HG03060 (cell line): Measurements from ENCODE around the gene EPHB6.

ENCODE experiments used
- ATAC-seq: cut with Tn5 transposase; IDR thresholded peaks from one replicate; pipeline ENCODE4 v1.9.1; 2021; ENCODE audit warnings: low read depth, moderate number of reproducible peaks; ENCODE audit not compliant: unreplicated experiment

The EPHB6 gene, protein sequence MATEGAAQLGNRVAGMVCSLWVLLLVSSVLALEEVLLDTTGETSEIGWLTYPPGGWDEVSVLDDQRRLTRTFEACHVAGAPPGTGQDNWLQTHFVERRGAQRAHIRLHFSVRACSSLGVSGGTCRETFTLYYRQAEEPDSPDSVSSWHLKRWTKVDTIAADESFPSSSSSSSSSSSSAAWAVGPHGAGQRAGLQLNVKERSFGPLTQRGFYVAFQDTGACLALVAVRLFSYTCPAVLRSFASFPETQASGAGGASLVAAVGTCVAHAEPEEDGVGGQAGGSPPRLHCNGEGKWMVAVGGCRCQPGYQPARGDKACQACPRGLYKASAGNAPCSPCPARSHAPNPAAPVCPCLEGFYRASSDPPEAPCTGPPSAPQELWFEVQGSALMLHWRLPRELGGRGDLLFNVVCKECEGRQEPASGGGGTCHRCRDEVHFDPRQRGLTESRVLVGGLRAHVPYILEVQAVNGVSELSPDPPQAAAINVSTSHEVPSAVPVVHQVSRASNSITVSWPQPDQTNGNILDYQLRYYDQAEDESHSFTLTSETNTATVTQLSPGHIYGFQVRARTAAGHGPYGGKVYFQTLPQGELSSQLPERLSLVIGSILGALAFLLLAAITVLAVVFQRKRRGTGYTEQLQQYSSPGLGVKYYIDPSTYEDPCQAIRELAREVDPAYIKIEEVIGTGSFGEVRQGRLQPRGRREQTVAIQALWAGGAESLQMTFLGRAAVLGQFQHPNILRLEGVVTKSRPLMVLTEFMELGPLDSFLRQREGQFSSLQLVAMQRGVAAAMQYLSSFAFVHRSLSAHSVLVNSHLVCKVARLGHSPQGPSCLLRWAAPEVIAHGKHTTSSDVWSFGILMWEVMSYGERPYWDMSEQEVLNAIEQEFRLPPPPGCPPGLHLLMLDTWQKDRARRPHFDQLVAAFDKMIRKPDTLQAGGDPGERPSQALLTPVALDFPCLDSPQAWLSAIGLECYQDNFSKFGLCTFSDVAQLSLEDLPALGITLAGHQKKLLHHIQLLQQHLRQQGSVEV

DNA sequence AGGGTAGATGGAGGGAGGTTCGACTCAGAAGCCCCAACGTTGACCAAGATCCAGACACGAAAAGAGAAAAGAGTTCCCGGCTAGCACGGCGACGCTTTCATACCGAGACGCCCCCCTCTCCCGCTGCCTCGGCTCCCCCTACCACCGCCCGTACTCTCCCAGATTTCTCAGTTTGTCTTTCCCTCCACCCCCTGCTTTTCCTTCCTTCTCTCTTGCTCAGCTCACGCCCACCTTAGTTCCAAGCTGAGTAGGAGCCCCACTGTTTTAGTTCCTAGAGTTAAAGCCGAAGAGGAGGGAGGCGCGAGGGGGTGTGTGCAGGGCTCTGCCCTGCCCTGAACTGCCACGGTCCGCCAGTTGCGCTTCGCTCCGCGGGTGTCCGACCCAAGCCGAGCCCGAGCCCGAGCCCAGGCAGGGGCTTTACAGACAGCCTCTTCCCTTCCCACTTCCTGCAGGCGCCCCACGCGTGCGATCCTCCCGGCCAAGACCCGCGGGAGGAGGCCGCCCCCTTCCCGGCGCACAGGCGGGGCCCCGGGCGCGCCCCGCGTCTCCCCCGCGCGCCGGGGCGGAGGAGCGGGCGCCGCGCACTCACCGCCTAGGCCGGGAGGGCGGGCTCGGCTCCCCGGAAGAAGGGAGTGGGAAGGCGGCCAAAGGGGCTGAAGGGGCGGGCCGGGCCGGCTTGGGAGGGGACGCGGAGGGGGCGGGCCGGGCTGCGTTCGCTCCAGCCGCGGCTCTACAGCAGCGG lies at the start of gene EPHB6:
EPHB6 (plus strand) TSS at position 705 of the 742 bp plus-strand sequence. CDS start 8,152 bp downstream, outside the sequence.
- ATAC-seq = no peak

DNA sequence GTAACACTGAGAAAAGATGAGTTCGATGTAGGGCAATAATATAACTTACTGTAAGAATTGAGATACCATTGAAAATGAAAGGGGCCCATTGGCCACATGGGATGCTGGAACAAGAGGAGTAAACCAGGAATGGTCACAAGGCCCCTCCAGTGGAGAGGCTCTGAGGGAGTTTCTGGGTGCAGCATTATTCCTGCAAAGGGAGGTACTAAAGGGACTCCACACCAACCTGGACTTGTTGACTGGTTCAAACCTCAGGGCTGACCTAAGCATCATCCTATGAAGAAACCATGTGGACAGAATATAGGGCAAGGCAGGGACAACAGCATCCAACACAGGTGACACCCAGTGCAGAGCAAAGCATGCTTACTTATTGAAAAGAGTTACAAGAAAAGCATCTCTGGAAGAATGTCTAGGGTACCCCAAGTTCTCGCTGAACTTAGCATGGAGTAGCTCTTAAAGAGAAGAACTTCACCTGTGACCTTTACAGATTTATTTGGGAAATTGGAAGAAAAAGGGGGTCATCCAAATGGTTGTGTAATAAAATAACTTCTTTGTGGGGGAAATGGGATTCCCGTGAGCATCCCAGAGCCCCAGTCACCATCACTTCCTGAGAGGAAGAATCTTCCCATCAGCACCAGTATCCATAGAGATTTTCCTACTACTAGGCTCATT lies 49.4 kb upstream of the EPHB6 start:
- ATAC-seq = no peak

DNA sequence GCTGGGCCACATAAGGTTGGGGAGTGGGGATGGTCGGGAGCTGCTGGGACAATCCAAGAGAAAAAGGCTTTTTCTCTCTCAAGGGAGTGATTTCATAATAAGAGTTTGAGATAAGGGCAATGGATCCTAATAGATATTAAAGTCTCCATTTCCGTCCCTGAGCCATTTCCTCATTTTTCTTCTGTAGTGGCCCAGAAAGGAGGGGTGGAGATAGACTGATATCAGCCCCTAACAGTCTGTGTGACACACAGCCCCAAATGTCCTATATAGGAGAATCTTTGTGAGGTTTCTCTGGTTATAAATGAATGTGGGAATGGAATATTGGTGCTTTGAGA lies 48.9 kb upstream of the EPHB6 start:
- ATAC-seq = no peak

DNA sequence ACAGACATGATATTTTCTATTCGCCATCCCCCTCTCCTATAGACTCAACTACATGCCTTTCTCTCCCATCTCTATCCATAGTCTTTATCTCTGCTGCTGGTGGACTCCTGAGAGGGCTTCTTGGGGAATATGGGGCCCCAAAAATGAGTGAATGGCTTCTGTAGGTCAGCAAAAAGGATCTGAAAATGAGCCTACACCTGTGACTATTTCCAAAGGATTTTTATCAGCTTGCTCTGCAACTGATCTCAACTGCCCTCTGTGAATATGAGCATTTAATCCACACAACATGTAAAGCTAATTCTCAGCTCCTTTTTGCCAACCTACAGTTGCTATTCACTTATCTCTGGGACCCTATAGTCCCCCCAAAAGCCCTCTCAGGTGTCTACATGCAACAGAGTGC lies 47.9 kb upstream of the EPHB6 start:
- no peak for ATAC-seq

DNA sequence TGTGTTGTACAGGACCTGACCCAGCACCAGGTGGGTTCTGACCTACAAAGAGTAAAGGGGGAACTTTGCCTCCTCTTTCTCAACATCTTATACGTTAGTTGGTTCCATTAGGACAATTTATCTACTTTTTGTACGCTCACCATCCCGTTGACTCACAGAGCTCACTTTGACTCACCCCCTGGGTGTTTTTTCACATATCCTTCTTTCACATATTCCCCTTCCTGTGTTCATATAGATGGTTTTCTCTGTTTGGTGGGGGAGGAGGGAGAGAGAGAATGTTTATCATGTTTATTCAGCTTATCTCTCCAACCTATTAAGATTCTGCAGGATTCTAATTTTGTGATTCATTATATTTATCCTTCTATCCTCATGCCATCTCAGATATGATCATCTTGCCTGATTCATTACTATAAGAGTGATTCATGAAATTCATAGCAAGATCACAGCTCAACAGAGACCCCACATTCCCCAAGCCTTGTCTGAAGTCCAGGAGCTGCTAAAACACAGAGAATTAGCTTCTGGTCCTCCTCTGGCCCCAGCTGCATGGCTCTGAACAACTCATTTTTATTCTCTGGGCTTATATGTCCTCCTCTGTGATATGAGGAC lies 46.9 kb upstream of the EPHB6 start:
- no peak for ATAC-seq

DNA sequence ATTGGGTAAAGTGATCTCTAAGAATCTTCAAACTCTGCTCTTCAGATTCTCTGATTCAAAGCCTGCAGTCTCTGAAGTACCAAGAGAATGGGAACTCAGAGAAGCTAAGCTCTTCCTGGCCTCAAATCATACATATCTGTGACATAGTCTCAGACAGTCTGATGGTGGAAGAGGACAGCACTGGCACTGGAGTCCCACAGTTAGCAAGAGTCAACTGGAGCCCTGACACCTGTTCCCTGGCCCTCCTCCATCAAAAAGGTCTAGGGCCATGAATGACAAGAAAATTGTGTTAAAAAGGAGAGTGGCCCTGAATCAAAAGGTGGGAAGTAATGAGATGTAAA lies 46.4 kb upstream of the EPHB6 start:
- peak; percentile 11 for ATAC-seq

DNA sequence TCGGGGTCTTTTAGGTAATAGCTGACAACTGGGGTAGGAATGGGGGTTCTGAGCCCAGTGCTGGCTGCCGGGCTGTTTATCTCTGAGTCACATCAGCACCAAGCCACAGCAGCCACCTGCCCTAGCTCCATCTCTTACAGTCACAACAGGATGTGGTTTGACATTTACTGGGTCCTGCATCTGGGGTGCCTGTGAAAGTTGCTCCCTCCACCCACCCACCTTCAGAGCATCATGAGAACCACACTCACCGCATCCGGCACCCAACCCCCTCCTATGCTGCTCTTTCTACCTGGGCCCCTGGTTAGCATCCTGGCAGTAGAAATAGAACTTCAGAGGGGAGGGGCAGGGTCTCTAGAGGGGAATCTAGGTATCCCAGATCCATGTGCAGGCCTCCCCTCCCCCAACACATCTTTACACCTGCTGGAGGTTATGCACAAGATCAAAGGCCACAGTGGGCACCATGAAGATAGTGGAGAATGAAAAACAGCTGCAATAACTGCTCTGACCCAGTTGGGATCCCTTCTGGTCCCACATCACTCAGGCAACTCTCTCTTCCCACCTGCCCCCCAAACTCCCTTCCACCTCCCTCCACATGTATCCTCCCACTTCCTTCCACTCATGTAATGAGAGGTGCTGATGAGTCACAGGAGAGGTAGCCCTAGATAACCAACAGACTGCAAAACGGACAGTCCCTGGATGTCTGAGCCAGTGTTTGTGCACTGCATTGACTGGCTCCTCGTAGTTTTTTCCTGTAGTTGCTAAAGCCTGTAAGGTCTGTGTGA lies 45.9 kb upstream of the EPHB6 start:
- ATAC-seq = peak; percentile 83

DNA sequence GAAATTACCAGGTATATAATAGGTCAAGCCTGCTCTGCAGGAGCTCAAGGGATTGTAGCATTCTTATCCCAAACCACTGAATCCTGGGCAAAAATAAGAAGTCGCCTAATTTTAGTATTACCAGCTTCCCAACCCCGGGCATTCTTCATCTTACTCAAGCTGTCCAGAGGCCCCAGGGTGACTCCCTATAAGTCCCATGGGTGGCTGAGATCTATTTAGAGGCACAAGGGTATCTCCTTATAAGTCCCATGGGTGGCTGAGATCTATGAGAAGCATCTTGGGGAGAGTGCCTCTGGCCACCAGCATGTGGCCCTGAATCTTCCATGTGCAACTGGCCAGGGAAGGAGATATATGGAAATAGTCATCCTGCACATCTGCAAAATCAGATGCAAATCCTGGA lies 45.2 kb upstream of the EPHB6 start:
- no peak for ATAC-seq

DNA sequence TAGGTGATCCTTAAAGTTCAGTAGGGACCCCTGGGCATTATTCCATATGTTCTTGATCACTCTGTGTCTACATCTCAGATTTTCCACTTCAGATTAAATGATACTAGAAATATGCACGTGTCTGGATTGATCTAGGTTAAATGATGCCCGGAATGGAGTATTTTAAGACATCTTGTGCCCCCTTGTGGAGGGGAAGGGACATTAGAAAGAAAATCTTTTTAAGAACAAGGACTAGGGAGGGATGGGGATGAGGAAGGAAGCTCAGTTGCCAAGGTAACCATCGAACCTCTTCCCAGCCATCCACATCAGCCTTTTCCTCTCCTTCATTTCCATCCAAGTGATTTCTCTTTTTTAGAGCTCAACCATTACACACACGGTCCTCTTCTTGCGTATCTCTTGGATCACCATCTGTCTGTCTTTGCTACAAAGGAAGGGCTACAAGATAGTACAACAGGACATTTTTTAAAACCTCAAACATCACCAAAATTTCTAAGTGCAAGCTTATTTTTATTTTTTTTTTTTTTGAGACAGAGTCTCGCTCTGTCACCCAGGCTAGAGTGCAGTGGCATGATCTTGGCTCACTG lies 43.6 kb upstream of the EPHB6 start:
- ATAC-seq = no peak

DNA sequence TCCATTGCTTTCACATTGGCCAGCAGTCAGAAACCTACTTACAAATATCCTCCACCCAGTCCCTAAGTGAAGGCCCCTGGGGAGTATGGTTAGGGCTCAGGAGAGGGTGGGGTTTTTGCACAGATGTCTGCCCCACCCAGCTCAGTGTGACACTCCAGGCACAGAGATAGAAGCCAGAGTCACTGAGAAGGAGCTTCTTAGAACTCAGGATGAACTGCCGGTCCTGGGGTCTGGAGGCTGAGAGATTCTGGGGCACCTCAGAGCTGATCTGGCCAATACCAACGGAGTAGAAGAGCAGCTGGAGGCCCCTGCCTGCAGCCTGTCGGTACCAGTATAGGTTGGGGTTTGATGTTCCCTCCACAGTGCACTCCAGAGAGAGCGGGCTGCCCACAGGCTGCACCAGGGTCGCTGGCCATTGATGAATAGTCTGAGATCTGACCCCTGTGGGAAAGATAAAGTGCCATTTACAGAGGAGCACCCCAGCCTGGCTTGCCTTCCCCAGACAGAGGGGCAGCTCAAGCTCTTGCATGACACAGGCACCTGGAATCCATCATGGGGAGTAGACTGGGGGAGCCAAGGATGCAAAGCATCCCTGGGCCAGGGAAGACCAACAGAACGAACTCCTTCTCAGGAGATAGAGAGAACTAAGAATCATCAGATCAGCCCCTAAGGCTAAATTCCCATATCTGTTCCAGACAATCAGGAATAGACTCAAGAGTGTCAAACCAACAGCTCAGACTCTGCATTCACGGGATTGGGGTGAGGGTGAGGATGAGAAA lies 42.2 kb upstream of the EPHB6 start:
- no peak for ATAC-seq

DNA sequence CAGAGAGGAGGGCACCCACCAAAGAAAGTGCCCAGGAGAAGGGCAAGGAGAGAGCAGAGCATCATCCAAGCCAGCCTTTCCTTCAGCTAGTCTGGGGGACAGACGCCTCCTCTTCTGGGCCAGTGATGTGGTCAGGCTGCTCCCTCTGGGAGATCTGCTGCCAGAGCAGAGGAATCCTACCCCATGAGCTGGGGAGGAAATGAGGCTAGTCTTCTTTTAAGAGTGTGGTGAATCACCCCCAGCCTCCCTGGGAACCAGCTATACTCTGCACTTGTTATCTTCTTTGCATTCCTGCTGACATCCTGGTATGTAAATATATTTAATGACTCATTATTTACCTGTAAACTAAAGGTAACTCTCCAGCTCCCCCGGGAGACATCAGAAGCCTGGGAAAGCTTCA lies 41.6 kb upstream of the EPHB6 start:
- no peak for ATAC-seq

DNA sequence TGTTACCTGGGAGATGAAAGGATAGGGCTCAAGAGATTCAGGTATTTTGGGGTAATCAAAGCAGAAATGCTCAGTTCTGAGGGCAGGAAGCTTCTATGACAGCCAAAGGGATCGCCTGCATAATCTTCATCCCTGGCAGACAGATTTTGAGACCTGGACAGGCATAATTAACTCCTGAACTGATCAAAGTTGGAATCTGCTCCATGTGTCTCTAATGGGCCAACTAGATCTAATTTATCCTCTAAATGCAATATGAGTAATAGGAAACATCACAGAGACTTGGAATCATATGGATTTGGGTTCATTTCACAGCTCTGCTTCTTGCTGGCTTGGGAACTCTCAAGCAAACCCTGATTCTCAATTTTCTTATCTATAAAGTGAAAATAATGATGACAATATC lies 41.2 kb upstream of the EPHB6 start:
- no peak for ATAC-seq

DNA sequence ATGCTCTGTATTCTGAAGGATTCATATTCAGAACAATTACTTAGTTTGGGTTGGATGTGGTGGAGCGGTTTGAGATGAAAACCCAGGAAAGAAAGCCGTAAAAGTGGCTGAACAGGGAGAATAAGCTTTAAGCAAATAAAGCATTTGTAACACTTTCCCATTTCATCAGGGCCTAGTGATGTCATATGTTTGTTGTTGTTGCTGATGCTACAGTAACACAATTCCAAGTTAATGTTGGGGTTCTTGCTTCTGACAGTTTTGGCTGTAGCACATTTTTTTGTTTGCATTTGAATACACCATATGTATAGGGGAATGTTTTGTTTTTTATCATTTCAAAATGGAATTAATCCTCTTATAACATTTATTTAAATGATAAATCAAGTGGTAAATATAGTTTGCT lies 40.4 kb upstream of the EPHB6 start:
- ATAC-seq = no peak

DNA sequence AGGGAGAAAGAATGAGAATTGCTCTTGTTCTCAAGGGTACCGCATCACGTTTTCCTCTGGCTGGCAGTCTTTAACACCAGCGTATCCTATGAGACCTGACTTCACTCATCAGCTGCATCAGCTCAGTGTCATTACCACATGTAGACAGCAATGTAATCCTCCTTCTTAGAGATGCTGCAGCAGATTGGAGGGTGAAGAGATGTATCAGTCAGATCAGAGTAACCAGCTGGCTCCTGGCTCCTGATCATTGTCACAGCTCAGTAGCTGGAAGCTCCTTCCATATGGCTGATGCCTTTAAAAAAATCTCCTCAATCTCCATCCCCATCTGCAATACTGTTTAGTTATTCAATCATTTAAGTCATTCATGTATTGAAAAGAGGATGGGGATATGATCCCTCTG lies 39.7 kb upstream of the EPHB6 start:
- no peak for ATAC-seq

DNA sequence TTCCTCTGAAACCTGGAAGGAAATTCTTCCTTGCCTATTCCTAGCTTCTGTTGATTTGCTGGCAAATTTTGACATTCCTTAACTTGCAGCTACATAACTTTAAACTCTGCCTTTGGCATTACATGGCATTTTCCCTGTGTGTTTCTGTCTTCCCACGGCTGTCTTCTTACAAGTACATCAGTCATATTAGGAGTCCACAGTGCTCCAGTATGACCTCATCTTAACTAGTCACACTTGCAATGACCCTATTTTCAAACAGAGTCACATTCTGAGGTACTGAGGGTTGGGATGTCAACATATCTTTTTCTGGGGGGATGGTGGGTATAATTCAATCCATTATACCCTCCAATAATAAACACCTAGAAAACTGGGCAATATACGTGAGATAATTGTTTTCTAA lies 37.4 kb upstream of the EPHB6 start:
- no peak for ATAC-seq

DNA sequence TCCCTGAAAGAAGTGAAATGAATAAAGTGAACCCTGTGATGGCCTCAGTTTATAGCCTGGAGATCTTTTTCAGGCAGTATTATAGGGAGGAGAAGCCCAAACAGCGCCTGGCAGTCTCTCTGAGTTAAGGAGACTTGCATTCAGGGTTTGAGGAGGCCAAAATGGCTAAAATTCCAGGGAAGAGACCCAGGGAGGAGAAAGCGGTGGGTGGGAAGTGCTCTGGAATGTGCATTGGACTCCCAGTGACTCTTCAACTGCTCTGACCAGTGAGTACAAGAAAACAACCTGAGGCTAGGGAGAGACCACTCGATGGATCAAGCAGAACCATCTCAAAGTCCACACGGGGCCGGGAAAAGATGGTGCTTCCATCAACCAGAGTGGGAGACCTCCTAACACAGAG lies 35.3 kb upstream of the EPHB6 start:
- ATAC-seq = no peak

DNA sequence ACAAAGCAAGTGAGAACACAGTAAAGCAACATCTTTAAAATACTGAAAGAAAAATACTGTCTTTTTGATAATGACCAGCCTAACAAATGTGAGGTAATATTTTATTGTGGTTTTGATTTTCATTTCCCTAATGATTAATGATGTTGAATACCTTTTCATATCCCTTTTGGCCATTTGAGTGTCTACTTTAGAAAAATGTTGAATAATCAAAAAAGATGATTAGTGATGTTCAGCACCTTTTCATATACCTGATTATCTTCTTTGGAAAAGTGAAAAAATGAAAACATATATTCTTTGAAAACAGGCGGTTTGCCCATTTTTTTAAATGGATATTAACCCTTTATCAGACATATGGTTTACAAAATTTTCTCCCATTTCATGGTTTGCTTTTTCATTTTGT lies 32.2 kb upstream of the EPHB6 start:
- ATAC-seq = no peak

DNA sequence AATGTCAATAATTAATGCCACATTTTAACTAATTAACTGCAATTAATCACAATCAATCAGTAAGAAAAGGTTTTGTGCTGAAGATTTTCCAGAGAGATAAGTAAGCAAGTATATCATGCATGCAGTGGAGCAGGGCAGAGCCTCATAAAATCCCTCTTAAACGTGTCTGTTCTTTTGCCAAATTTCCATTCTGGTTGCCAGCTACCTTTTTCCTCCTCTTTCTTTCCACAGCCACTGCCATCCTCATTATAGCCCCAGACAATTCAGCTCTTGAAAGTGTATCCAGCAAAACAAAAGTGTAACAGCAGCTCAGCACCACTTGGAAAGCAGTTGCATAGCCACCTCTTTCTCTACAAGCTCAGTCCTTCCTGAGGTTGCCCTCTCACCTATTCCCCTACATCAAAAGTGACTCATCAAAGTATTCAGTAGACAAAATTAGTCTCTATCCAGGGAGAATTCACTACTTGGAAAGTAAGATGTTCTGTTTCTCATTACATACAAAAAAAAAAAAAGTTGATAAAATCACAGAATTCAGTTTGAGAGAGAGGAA lies 26.9 kb upstream of the EPHB6 start:
- ATAC-seq = no peak
